Measurements from ENCODE around the gene GFRA1.
"Not testable (repeated sequence)": the region's sequence is repeated elsewhere in the genome, so short reads cannot be mapped to it uniquely, and the experiment has no call there.

The GFRA1 gene

GRCh38 chr10:116039612-116040011, 233.4 kb downstream of the GFRA1 start:
- DNase-seq (ENCODE audit: low read depth, low spot score): no peak

- peak; percentile 67 for DNase-seq (ENCODE audit: low read depth, low spot score)
Observed at GRCh38 chr10:116038259-116038658, 234.7 kb downstream of the GFRA1 start.

DNA sequence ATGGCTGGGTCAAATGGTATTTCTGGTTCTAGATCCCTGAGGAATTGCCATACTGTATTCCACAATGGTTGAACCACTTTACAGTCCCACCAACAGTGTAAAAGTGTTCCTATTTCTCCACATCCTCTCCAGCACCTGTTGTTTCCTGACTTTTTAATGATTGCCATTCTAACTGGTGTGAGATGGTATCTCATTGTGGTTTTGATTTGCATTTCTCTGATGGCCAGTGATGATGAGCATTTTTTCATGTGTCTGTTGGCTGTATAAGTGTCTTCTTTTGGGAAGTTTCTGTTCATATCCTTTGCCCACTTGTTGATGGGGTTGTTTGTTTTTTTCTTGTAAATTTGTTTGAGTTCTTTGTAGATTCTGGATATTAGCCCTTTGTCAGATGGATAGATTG, 237.6 kb downstream of the GFRA1 start:
- DNase-seq (ENCODE audit: low read depth, low spot score): not testable (repeated sequence)

DNA sequence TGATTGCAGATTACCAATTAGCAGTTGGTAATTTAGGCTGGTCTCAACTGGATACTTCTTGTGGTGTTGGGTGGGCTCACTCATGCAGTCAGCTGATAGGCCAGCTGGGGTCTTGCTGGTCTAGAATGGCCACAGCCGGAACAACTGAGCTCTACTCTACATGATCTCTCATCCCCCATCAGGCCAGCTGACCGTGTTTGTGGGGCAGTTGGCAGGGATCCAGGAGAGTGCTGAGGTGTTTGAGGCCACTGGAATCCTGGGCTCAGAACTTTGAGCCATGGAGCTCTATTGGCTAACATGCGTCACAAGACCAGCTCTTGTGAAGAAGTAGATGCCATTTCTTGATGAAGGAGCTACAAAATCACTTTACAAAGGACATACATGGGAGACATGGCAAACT, 242.4 kb downstream of the GFRA1 start:
- no peak for DNase-seq (ENCODE audit: low read depth, low spot score)

DNA sequence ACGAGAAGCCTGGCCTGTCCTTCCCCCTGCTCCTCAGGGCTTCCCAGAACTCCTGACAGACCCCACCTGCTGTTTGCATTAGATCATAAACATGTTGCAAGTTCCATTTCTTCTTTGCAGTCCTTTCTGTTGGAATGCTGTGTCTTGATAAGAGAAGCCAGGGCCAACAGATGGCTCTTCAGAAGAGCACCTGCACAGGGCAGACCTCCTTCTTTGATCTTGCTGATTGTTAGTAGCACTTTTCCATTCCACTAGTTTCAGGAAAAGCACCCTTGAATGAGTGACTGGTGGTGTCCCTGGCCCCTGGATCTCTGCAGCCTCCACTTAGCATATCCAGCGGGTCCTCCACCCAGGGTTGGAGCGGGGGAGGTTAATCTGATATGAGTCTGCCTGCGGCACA, 243.2 kb downstream of the GFRA1 start:
- DNase-seq (ENCODE audit: low read depth, low spot score): no peak

DNA sequence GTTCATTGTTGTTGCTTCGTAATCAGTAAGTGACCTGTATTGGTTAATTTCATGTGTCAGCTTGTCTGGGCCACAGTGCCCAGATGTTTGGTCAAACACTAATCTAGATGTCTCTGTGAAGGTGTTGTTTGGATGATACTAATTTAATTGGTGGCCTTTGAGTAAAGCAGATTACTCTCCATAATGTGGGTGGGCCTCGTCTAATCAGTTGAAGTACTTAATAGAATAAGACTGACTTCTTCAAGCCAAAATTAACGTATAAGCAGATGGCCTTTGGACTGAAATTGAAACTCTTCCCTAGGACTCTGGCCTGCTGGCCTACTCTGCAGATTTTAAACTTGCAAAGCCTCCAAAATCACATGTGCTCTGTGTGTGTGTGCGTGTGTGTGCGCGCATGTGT, 245.7 kb downstream of the GFRA1 start:
- no peak for DNase-seq (ENCODE audit: low read depth, low spot score)

DNA sequence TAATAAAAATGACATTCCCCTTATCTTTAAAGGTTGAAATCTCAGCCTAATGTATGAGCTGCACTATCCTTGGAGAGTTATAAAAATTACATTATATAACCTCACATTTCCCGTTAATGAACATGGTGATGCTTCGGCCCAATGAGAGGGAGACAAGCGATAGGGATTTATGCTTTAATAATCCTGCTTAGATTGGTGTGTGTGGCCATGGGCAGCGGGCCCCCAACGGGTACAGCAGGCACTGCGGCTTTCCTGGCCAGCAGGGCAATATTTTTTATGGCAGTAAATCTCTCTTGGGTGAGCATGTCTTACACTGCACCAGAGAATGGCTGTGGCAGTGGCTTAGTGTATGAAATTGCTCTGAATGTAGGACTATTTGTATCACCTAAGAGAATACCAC, 246.3 kb downstream of the GFRA1 start:
- no peak for DNase-seq (ENCODE audit: low read depth, low spot score)

- DNase-seq (ENCODE audit: low read depth, low spot score): no peak
Observed at GRCh38 chr10:116026315-116026714, 246.7 kb downstream of the GFRA1 start.

GRCh38 chr10:116024271-116024878, 248.6 kb downstream of the GFRA1 start:
- DNase-seq (ENCODE audit: low read depth, low spot score): no peak

- no peak for DNase-seq (ENCODE audit: low read depth, low spot score)
Observed at GRCh38 chr10:116017405-116017804, 255.6 kb downstream of the GFRA1 start.

GRCh38 chr10:116015583-116016333, 257.2 kb downstream of the GFRA1 start:
- DNase-seq (ENCODE audit: low read depth, low spot score): no peak

- peak; percentile 88 for DNase-seq (ENCODE audit: low read depth, low spot score)
Observed at GRCh38 chr10:116014871-116015582, 258.0 kb downstream of the GFRA1 start.

DNA sequence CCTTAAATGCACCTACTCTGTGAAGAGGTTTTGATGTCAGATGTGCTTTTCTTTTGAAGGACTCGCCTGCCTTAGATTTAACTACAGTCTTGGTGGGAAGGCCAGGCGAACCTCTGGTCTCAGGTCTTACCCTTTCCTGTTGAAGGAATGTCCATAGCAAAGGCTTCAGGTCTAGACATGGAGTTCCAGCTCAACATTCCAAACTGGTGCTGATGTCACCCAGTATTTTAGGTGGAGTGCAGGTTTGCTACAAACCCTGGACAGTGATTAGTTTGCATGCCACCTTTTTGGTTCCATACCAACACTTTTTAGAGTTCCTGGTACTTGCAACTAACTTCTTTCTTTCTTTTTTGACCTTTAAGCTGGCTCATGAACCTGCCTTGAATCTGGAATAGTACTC, 258.7 kb downstream of the GFRA1 start:
- peak; percentile 54 for DNase-seq (ENCODE audit: low read depth, low spot score)

- no peak for DNase-seq (ENCODE audit: low read depth, low spot score)
Observed at GRCh38 chr10:116011929-116012328, 261.1 kb downstream of the GFRA1 start.

DNA sequence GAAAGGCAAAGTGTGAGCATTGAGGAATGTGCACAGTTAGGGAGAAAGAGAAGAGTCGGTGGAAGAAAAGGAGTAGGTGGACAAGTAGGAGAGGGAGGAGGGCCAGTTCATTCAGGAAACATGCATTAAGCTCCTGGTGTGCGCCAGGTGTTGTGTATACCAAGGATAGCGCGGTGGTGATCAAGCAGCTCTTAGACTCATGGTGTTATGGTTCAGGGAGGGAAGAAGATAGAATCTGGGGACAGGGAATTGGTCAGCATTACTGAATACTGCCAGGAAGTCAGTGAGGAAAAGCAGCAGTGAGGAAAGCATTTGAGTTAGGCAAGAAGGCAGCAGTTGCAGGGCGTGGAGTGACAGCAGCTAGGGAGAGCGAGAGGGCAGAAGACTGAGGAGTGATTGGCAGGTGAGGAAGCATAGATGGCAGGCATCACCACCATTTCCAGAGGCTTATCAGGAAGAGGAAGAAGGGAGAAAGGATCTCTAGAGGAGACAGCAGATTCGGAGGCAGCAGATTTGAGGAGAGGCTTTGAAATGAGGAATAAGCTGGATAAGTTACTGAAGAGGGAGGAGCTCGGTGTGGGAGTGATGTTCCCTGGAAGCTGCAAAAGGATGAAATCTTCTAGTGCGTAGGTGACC, 265.6 kb downstream of the GFRA1 start:
- no peak for DNase-seq (ENCODE audit: low read depth, low spot score)
